ENCODE measurements around the gene MED22.

DNA sequence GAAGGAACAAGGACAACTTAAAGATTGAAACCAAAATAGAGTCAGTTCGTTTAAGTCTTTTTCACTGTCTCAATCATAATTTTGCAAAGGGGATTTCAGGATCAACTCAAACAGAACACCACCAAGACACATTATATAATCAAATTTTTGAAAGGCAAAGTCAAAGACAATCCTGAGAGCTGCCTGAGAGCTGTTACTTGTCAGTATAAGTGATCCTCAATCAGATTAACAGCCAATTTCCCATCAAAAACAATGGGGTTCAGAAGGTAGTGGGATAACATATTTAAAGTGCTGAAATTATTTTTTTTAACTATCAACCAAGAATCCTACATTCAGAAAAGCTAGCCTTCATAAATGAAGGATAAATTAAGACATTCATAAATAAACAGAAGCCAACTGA lies 53.7 kb downstream of the MED22 start:
- TF ChIP-seq, protein P1, sequence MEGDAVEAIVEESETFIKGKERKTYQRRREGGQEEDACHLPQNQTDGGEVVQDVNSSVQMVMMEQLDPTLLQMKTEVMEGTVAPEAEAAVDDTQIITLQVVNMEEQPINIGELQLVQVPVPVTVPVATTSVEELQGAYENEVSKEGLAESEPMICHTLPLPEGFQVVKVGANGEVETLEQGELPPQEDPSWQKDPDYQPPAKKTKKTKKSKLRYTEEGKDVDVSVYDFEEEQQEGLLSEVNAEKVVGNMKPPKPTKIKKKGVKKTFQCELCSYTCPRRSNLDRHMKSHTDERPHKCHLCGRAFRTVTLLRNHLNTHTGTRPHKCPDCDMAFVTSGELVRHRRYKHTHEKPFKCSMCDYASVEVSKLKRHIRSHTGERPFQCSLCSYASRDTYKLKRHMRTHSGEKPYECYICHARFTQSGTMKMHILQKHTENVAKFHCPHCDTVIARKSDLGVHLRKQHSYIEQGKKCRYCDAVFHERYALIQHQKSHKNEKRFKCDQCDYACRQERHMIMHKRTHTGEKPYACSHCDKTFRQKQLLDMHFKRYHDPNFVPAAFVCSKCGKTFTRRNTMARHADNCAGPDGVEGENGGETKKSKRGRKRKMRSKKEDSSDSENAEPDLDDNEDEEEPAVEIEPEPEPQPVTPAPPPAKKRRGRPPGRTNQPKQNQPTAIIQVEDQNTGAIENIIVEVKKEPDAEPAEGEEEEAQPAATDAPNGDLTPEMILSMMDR (tag by site-specific recombination; IDR thresholded peaks at IDR 0.05), result no peak
- no peak for TF ChIP-seq ZNF843 (tag by site-specific recombination; IDR thresholded peaks at IDR 0.05)

Measured in HEK293 (cell line).